ENCODE data around the gene TMEM117.

The TMEM117 gene

DNA sequence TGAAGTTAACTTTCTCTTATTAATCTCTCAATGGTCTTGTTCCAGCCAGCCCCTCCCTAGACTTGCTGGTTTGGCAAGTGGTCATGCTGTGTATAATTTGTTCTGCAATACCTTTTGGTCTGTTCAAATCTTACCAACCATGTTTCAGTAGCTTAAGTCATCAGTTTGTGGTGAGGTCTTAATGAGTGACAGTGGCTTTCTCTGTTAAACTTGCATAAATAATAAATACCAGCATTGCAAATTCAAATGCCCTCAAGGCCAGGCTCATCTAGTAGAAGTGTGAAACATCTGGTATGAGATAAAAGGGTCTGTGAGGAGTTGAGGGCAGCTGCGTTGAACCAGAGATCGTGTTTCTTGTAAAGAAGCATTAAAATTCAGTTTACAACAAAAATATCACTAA, 319.5 kb downstream of the TMEM117 start:
- peaks cover 8% of the 10 kb centered on the region; the same call in 1 of the 2 replicates for H3K4me1 ChIP-seq (ENCODE audit: control insufficient read depth, low read length)
- H3K4me2 ChIP-seq (ENCODE audit: low read length), result no peak overlapping the region
- H3K27ac ChIP-seq (ENCODE audit: low read depth, low read length), result no peak overlapping the region
- H3F3A ChIP-seq (ENCODE audit: control insufficient read depth, insufficient read depth), result no peaks in the 10 kb centered on the region
- H4K20me1 ChIP-seq (ENCODE audit: control insufficient read depth, insufficient read depth, low read depth, low read length), result no peaks in the 10 kb centered on the region
- H3K36me3 ChIP-seq (ENCODE audit: control insufficient read depth, low read length), result no peaks in the 10 kb centered on the region
- H3K9me2 ChIP-seq (replicated peaks; ENCODE audit: control insufficient read depth, low read length), result no peaks in the 10 kb centered on the region
- no peak for TF ChIP-seq EZH2phosphoT487 (IDR thresholded peaks at IDR 0.05; ENCODE audit: borderline replicate concordance, low read length)
- H3K4me3 ChIP-seq (ENCODE audit: low read length), result no peak overlapping the region
- no peaks in the 10 kb centered on the region for H3K27me3 ChIP-seq (ENCODE audit: control insufficient read depth, low read length)
- H3K9me3 ChIP-seq (ENCODE audit: control insufficient read depth, insufficient read depth, low read length), result no peaks in the 10 kb centered on the region
- no peaks in the 10 kb centered on the region for H3K79me2 ChIP-seq (ENCODE audit: control insufficient read depth, low read length)

DNA sequence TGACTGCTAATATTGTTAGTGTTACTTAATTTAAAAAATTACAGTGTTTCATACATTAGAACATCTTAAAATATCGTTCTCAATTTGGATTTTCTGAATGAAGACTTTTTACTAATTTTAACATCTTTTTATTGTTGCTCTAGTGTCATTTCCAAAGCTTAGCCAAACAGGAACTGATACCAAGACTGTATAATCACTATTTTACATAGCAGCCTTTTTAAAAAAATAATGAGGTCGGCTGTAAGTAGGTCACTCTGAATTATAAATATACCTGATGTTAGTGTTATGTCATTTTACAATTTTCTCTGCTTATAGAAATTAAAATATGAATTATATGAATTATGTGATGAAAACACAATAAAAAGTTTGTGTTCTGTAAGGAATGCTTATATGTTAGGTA, 321.5 kb downstream of the TMEM117 start:
- no peaks in the 10 kb centered on the region for H3K27me3 ChIP-seq (ENCODE audit: control insufficient read depth, low read length)
- H3K27ac ChIP-seq (ENCODE audit: low read depth, low read length), result no peak overlapping the region
- no peak overlapping the region for H3K4me3 ChIP-seq (ENCODE audit: low read length)
- no peak overlapping the region for H3K4me2 ChIP-seq (ENCODE audit: low read length)
- no peaks in the 10 kb centered on the region for H3K79me2 ChIP-seq (ENCODE audit: control insufficient read depth, low read length)
- H3K4me1 ChIP-seq (ENCODE audit: control insufficient read depth, low read length), result peaks cover 8% of the 10 kb centered on the region; the same call in 1 of the 2 replicates
- no peaks in the 10 kb centered on the region for H3K9me3 ChIP-seq (ENCODE audit: control insufficient read depth, insufficient read depth, low read length)
- H4K20me1 ChIP-seq (ENCODE audit: control insufficient read depth, insufficient read depth, low read depth, low read length), result no peaks in the 10 kb centered on the region
- H3F3A ChIP-seq (ENCODE audit: control insufficient read depth, insufficient read depth), result no peaks in the 10 kb centered on the region
- H3K36me3 ChIP-seq (ENCODE audit: control insufficient read depth, low read length), result no peaks in the 10 kb centered on the region
- H3K9me2 ChIP-seq (replicated peaks; ENCODE audit: control insufficient read depth, low read length), result no peaks in the 10 kb centered on the region
- no peak for TF ChIP-seq EZH2phosphoT487 (IDR thresholded peaks at IDR 0.05; ENCODE audit: borderline replicate concordance, low read length)
- TF ChIP-seq, protein P1, sequence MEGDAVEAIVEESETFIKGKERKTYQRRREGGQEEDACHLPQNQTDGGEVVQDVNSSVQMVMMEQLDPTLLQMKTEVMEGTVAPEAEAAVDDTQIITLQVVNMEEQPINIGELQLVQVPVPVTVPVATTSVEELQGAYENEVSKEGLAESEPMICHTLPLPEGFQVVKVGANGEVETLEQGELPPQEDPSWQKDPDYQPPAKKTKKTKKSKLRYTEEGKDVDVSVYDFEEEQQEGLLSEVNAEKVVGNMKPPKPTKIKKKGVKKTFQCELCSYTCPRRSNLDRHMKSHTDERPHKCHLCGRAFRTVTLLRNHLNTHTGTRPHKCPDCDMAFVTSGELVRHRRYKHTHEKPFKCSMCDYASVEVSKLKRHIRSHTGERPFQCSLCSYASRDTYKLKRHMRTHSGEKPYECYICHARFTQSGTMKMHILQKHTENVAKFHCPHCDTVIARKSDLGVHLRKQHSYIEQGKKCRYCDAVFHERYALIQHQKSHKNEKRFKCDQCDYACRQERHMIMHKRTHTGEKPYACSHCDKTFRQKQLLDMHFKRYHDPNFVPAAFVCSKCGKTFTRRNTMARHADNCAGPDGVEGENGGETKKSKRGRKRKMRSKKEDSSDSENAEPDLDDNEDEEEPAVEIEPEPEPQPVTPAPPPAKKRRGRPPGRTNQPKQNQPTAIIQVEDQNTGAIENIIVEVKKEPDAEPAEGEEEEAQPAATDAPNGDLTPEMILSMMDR (IDR thresholded peaks at IDR 0.05; ENCODE audit: low read depth, low read length, poor library complexity, severe bottlenecking), result no peak

DNA sequence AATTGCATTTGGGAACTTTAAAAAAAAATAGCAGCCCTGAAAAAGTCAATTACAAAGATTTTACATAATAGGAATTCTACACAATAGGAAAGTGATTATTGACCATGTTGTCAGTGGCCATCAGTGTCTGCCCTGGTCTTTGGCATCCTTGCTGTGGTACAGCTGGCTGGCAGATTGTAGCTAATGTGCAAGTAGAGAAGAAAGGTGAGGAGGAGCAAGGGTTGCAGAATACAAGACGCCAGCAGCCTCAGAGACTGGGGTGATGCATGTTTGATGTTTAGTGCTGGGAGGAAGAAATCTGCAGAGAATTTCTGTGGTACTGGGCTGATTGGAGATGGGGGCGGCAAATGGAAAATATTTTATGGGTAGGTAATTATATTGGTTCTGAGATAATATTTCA, 322.9 kb downstream of the TMEM117 start:
- no peaks in the 10 kb centered on the region for H3K9me3 ChIP-seq (ENCODE audit: control insufficient read depth, insufficient read depth, low read length)
- no peaks in the 10 kb centered on the region for H3K79me2 ChIP-seq (ENCODE audit: control insufficient read depth, low read length)
- H3K36me3 ChIP-seq (ENCODE audit: control insufficient read depth, low read length), result no peaks in the 10 kb centered on the region
- no peaks in the 10 kb centered on the region for H3K27me3 ChIP-seq (ENCODE audit: control insufficient read depth, low read length)
- peaks cover 8% of the 10 kb centered on the region; the same call in 1 of the 2 replicates for H3K4me1 ChIP-seq (ENCODE audit: control insufficient read depth, low read length)
- no peaks in the 10 kb centered on the region for H4K20me1 ChIP-seq (ENCODE audit: control insufficient read depth, insufficient read depth, low read depth, low read length)
- no peaks in the 10 kb centered on the region for H3F3A ChIP-seq (ENCODE audit: control insufficient read depth, insufficient read depth)
- H3K4me3 ChIP-seq (ENCODE audit: low read length), result no peak overlapping the region
- no peaks in the 10 kb centered on the region for H3K9me2 ChIP-seq (replicated peaks; ENCODE audit: control insufficient read depth, low read length)
- H3K4me2 ChIP-seq (ENCODE audit: low read length), result no peak overlapping the region
- H3K27ac ChIP-seq (ENCODE audit: low read depth, low read length), result no peak overlapping the region
- TF ChIP-seq, protein P1 (IDR thresholded peaks at IDR 0.05; ENCODE audit: low read depth, low read length, poor library complexity, severe bottlenecking), result no peak
- no peak for TF ChIP-seq EZH2phosphoT487 (IDR thresholded peaks at IDR 0.05; ENCODE audit: borderline replicate concordance, low read length)

DNA sequence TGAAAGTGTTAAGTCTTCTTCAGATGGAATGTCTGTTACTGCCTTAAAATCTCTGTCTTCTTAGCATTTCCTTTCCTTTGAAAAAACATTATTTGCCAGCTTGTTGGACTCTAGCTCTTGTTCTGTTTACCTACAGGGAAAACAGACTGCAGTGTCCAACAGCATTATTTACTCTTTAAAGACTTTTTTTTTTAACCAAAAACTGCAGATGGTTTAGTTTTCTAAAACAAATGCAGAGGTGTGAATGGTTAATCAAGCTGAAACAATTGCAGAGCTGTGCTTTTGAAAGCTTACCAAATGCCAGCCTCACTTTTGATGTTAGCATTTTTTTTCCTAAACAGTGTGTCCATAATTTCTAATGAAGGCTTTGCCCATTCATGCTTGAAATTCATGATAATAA, 323.3 kb downstream of the TMEM117 start:
- no peaks in the 10 kb centered on the region for H4K20me1 ChIP-seq (ENCODE audit: control insufficient read depth, insufficient read depth, low read depth, low read length)
- H3K4me3 ChIP-seq (ENCODE audit: low read length), result no peak overlapping the region
- no peak overlapping the region for H3K27ac ChIP-seq (ENCODE audit: low read depth, low read length)
- H3K9me2 ChIP-seq (replicated peaks; ENCODE audit: control insufficient read depth, low read length), result no peaks in the 10 kb centered on the region
- H3K4me2 ChIP-seq (ENCODE audit: low read length), result no peak overlapping the region
- no peaks in the 10 kb centered on the region for H3K9me3 ChIP-seq (ENCODE audit: control insufficient read depth, insufficient read depth, low read length)
- peaks cover 8% of the 10 kb centered on the region; the same call in 1 of the 2 replicates for H3K4me1 ChIP-seq (ENCODE audit: control insufficient read depth, low read length)
- TF ChIP-seq, protein P1 (IDR thresholded peaks at IDR 0.05; ENCODE audit: low read depth, low read length, poor library complexity, severe bottlenecking), result no peak
- no peak for TF ChIP-seq EZH2phosphoT487 (IDR thresholded peaks at IDR 0.05; ENCODE audit: borderline replicate concordance, low read length)
- H3K79me2 ChIP-seq (ENCODE audit: control insufficient read depth, low read length), result no peaks in the 10 kb centered on the region
- no peaks in the 10 kb centered on the region for H3K36me3 ChIP-seq (ENCODE audit: control insufficient read depth, low read length)
- no peaks in the 10 kb centered on the region for H3F3A ChIP-seq (ENCODE audit: control insufficient read depth, insufficient read depth)
- H3K27me3 ChIP-seq (ENCODE audit: control insufficient read depth, low read length), result no peaks in the 10 kb centered on the region
